ENCODE results near the gene TP53RK.

The TP53RK gene

DNA sequence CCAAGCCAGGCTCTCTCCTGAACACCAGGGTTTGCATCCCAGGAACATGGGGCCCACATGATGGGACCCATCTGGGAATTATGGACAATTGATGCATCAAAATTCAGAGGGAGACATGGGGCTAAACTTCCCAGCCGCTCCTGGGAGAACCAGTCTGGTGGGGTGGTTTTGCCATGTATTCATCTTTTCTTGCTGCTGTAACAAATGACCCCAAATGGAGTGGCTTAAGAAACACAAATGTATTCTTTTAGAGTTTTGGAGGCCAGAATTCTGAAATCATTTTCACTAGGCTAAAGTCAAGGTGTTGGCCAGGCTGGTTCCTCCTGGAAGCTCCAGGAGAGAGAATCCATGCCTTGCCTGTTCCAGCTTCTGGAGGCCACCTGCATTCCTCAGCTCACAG, 44.5 kb downstream of the TP53RK start:
- H3K9ac ChIP-seq (ENCODE audit: low read length) = no peak overlapping the region
- H3K4me3 ChIP-seq (ENCODE audit: low read depth, low read length) = no peak overlapping the region
- no peak overlapping the region for H3K27ac ChIP-seq (ENCODE audit: low read depth, low read length)
- no peaks in the 10 kb centered on the region for H3K9me3 ChIP-seq (ENCODE audit: control insufficient read depth, insufficient read depth, low read depth, low read length)
- H3K27me3 ChIP-seq (ENCODE audit: control insufficient read depth, insufficient read depth, low read length) = peaks cover 28% of the 10 kb centered on the region
- H3K4me1 ChIP-seq (ENCODE audit: control insufficient read depth, insufficient read depth, low read length) = no peaks in the 10 kb centered on the region; the same call in none of the 2 replicates
- no peaks in the 10 kb centered on the region for H3K36me3 ChIP-seq (ENCODE audit: control insufficient read depth, insufficient read depth, low read length)

- Histone ChIP-seq H3K9me3 (ENCODE audit: control insufficient read depth, insufficient read depth, low read depth, low read length) (no peaks in the 10 kb centered on the region), H3K27me3 (ENCODE audit: control insufficient read depth, insufficient read depth, low read length) (peaks cover 22% of the 10 kb centered on the region), H3K36me3 (ENCODE audit: control insufficient read depth, insufficient read depth, low read length) (no peaks in the 10 kb centered on the region), H3K4me3 (ENCODE audit: low read depth, low read length) (no peak overlapping the region), H3K27ac (ENCODE audit: low read depth, low read length) (no peak overlapping the region), H3K9ac (ENCODE audit: low read length) (no peak overlapping the region), H3K4me1 (ENCODE audit: control insufficient read depth, insufficient read depth, low read length) (no peaks in the 10 kb centered on the region; the same call in none of the 2 replicates)
Observed at GRCh38 chr20:46644160-46644559, 45.1 kb downstream of the TP53RK start.

- Histone ChIP-seq H3K27me3 (ENCODE audit: control insufficient read depth, insufficient read depth, low read length) (peaks cover 12% of the 10 kb centered on the region; the same call in 1 of the 2 replicates), H3K4me3 (ENCODE audit: low read depth, low read length) (no peak overlapping the region), H3K9ac (ENCODE audit: low read length) (no peak overlapping the region), H3K27ac (ENCODE audit: low read depth, low read length) (no peak overlapping the region), H3K4me1 (ENCODE audit: control insufficient read depth, insufficient read depth, low read length) (peaks cover 5% of the 10 kb centered on the region), H3K36me3 (ENCODE audit: control insufficient read depth, insufficient read depth, low read length) (no peaks in the 10 kb centered on the region), H3K9me3 (ENCODE audit: control insufficient read depth, insufficient read depth, low read depth, low read length) (no peaks in the 10 kb centered on the region)
Observed at GRCh38 chr20:46642969-46643343, 46.3 kb downstream of the TP53RK start.

DNA sequence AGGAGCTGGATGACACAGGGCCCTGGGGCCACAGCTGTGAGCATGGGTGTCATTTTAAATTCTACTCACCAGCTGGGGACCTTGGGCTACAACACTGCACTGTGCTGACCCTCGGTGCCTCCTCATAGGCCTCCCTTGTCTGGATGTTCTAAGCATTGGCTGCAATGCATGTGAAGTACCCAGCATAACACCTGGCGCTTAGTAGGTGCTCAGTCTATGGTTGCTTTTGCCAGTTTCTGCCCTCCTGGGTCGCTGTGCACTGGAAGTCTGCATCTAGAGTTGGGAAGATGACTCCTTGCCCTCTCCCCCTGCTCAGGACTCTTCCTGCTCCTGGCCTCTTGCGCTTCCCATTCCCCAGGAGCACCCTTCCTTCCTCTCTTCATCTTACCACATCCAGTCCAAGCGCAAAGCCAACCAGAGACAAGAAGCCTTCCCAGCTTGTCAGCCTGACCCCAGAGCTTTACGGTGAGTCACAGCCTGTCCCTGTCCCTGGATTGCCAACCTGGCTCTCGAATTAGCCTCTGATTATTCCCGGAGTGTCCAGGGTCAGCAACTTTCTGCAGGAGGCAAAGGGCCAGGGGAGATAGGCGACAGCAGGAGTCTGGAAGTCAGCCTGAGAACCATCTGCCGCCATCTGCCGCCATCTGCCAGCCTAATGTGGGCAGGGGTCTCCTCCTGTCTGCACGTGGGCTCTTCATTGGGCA, 46.8 kb downstream of the TP53RK start:
- Histone ChIP-seq H3K4me1 (ENCODE audit: control insufficient read depth, insufficient read depth, low read length) (peaks cover 7% of the 10 kb centered on the region), H3K9ac (ENCODE audit: low read length) (no peak overlapping the region), H3K36me3 (ENCODE audit: control insufficient read depth, insufficient read depth, low read length) (no peaks in the 10 kb centered on the region), H3K9me3 (ENCODE audit: control insufficient read depth, insufficient read depth, low read depth, low read length) (no peaks in the 10 kb centered on the region), H3K27me3 (ENCODE audit: control insufficient read depth, insufficient read depth, low read length) (peaks cover 7% of the 10 kb centered on the region; the same call in 1 of the 2 replicates), H3K4me3 (ENCODE audit: low read depth, low read length) (no peak overlapping the region), H3K27ac (ENCODE audit: low read depth, low read length) (no peak overlapping the region)

DNA sequence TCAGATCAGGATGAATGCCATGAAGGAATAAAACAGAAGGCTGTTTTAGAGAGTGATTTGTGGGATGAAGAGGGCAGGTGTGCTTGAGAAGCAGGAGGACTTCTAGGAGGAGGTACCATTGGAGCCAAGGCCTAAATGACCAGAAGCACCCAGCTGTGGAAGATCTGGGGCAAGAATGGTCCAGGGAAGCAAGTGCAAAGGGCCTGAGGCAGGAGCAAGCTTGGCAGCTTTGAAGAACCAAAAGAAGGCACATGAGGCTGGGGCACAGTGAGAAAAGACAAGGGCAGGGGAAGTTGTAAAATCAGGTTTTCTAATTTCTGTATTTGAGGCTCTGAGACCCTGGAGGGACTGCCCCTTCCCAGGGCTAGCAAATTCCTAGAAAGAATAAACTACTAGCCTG, 47.8 kb downstream of the TP53RK start:
- H3K36me3 ChIP-seq (ENCODE audit: control insufficient read depth, insufficient read depth, low read length) = no peaks in the 10 kb centered on the region
- H3K4me1 ChIP-seq (ENCODE audit: control insufficient read depth, insufficient read depth, low read length) = peaks cover 7% of the 10 kb centered on the region
- no peak overlapping the region for H3K27ac ChIP-seq (ENCODE audit: low read depth, low read length)
- H3K4me3 ChIP-seq (ENCODE audit: low read depth, low read length) = no peak overlapping the region
- no peaks in the 10 kb centered on the region; the same call in 1 of the 2 replicates for H3K27me3 ChIP-seq (ENCODE audit: control insufficient read depth, insufficient read depth, low read length)
- no peak overlapping the region for H3K9ac ChIP-seq (ENCODE audit: low read length)
- no peaks in the 10 kb centered on the region for H3K9me3 ChIP-seq (ENCODE audit: control insufficient read depth, insufficient read depth, low read depth, low read length)

GRCh38 chr20:46640536-46641311, 48.5 kb downstream of the TP53RK start:
- no peaks in the 10 kb centered on the region for H3K36me3 ChIP-seq (ENCODE audit: control insufficient read depth, insufficient read depth, low read length)
- H3K9ac ChIP-seq (ENCODE audit: low read length) = no peak overlapping the region

GRCh38 chr20:46640044-46640443, 49.2 kb downstream of the TP53RK start:
- H3K4me3 ChIP-seq (ENCODE audit: low read depth, low read length) = no peak overlapping the region
- no peaks in the 10 kb centered on the region for H3K9me3 ChIP-seq (ENCODE audit: control insufficient read depth, insufficient read depth, low read depth, low read length)
- H3K27me3 ChIP-seq (ENCODE audit: control insufficient read depth, insufficient read depth, low read length) = no peaks in the 10 kb centered on the region; the same call in 1 of the 2 replicates
- H3K4me1 ChIP-seq (ENCODE audit: control insufficient read depth, insufficient read depth, low read length) = peaks cover 7% of the 10 kb centered on the region
- no peak overlapping the region for H3K27ac ChIP-seq (ENCODE audit: low read depth, low read length)
- H3K36me3 ChIP-seq (ENCODE audit: control insufficient read depth, insufficient read depth, low read length) = no peaks in the 10 kb centered on the region
- H3K9ac ChIP-seq (ENCODE audit: low read length) = no peak overlapping the region

More at GRCh38 chr20:46640536-46641311, 48.5 kb downstream of the TP53RK start:
- H3K4me1 ChIP-seq (ENCODE audit: control insufficient read depth, insufficient read depth, low read length) = peaks cover 7% of the 10 kb centered on the region
- no peaks in the 10 kb centered on the region for H3K9me3 ChIP-seq (ENCODE audit: control insufficient read depth, insufficient read depth, low read depth, low read length)
- no peak overlapping the region for H3K4me3 ChIP-seq (ENCODE audit: low read depth, low read length)
- H3K27me3 ChIP-seq (ENCODE audit: control insufficient read depth, insufficient read depth, low read length) = no peaks in the 10 kb centered on the region; the same call in 1 of the 2 replicates
- no peak overlapping the region for H3K27ac ChIP-seq (ENCODE audit: low read depth, low read length)

DNA sequence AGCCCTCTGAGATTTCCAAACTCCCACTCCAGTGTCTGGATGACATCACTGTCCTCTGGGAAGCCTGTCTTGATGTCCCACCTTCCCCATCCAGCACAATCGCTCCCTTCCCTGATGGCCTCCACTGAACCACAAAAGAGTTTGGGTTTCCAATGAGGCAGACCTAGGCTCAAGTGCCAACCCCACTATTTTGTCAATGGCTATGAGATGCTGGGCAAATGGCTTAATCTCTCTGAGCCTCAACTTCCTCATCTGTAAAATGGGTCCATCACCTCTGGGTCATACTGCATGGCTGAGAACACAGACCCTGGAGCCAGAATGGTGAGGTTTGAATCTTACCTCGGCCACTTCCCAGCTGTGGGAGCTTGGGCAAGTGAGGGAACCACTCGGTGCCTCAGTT, 49.7 kb downstream of the TP53RK start:
- no peaks in the 10 kb centered on the region for H3K27me3 ChIP-seq (ENCODE audit: control insufficient read depth, insufficient read depth, low read length)

DNA sequence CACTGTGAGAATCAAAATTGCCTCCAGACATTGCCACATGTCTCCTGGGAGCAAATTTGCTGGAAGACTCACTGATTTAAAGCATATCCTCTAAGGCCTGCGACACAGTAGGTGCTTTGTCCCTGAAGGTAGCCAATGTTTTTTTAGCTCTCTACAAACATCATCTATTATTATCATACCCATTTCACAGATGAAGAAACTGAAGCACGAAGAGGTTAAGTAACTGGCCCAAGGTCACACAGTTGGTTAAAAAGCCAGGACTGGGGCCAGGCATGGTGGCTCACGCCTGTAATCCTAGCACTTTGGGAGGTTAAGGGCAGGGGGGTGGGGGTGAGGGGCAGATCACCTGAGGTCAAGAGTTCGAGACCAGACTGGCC, 50.4 kb downstream of the TP53RK start:
- H3K9me3 ChIP-seq (ENCODE audit: control insufficient read depth, insufficient read depth, low read depth, low read length) = no peaks in the 10 kb centered on the region
- H3K27me3 ChIP-seq (ENCODE audit: control insufficient read depth, insufficient read depth, low read length) = no peaks in the 10 kb centered on the region
- no peak overlapping the region for H3K9ac ChIP-seq (ENCODE audit: low read length)
- no peak overlapping the region for H3K4me3 ChIP-seq (ENCODE audit: low read depth, low read length)
- H3K4me1 ChIP-seq (ENCODE audit: control insufficient read depth, insufficient read depth, low read length) = peaks cover 7% of the 10 kb centered on the region
- no peak overlapping the region for H3K27ac ChIP-seq (ENCODE audit: low read depth, low read length)
- no peaks in the 10 kb centered on the region for H3K36me3 ChIP-seq (ENCODE audit: control insufficient read depth, insufficient read depth, low read length)

More for the DNA sequence above, 49.7 kb downstream of the TP53RK start:
- H3K9ac ChIP-seq (ENCODE audit: low read length) = no peak overlapping the region
- no peaks in the 10 kb centered on the region for H3K36me3 ChIP-seq (ENCODE audit: control insufficient read depth, insufficient read depth, low read length)
- no peak overlapping the region for H3K27ac ChIP-seq (ENCODE audit: low read depth, low read length)
- H3K4me3 ChIP-seq (ENCODE audit: low read depth, low read length) = no peak overlapping the region
- no peaks in the 10 kb centered on the region for H3K9me3 ChIP-seq (ENCODE audit: control insufficient read depth, insufficient read depth, low read depth, low read length)
- peaks cover 7% of the 10 kb centered on the region for H3K4me1 ChIP-seq (ENCODE audit: control insufficient read depth, insufficient read depth, low read length)

DNA sequence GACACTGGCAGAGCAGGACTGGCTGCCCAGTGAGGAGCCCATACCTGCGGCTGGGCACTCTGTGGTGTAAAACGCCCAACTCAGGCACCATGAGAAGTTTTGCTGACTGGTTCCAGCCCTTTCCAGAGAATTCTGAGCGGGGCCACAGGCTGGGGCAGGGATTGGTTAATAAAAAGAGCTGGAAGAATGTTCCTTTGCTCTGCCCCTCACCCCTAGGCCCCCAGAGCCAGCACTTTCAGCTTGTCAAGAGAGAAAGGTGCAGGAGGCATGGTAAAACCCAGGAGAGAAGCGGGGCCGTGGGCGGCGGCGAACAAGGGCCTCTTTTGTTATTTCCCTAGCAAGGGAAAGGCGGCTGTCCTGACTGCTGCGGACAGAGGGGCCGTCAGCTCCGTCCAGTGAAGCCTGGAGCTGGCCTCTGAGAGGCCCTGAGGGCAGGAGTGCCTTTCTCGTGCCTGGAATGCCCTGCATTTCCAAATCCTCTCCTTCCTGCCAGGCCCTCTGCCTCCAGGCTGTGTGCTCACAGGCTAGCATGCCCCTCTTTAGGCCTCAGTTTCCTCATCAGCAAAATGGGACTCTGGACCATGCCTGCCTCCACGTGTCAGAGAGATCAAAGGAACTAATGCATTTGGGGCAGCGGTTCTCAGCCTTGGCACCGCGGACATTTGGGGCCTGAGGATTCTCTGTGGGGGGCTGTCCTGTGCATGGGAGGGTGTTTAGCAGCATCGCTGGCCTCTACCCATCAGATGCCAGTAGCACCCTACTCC, 50.9 kb downstream of the TP53RK start:
- Histone ChIP-seq H3K9me3 (ENCODE audit: control insufficient read depth, insufficient read depth, low read depth, low read length) (no peaks in the 10 kb centered on the region), H3K27me3 (ENCODE audit: control insufficient read depth, insufficient read depth, low read length) (no peaks in the 10 kb centered on the region), H3K36me3 (ENCODE audit: control insufficient read depth, insufficient read depth, low read length) (no peaks in the 10 kb centered on the region), H3K4me1 (ENCODE audit: control insufficient read depth, insufficient read depth, low read length) (peaks cover 7% of the 10 kb centered on the region), H3K27ac (ENCODE audit: low read depth, low read length) (no peak overlapping the region), H3K9ac (ENCODE audit: low read length) (no peak overlapping the region), H3K4me3 (ENCODE audit: low read depth, low read length) (no peak overlapping the region)
